GM18499 (cell line): Measurements from ENCODE around the gene SAMD11.
"Not testable (repeated sequence)": the region's sequence is repeated elsewhere in the genome, so short reads cannot be mapped to it uniquely, and the experiment has no call there.

Source experiments
- ATAC-seq: cut with Tn5 transposase; IDR thresholded peaks from one replicate; pipeline ENCODE4 v1.9.1; 2021; ENCODE audit warnings: moderate number of reproducible peaks; ENCODE audit not compliant: insufficient read depth, unreplicated experiment

SAMD11 gene, protein sequence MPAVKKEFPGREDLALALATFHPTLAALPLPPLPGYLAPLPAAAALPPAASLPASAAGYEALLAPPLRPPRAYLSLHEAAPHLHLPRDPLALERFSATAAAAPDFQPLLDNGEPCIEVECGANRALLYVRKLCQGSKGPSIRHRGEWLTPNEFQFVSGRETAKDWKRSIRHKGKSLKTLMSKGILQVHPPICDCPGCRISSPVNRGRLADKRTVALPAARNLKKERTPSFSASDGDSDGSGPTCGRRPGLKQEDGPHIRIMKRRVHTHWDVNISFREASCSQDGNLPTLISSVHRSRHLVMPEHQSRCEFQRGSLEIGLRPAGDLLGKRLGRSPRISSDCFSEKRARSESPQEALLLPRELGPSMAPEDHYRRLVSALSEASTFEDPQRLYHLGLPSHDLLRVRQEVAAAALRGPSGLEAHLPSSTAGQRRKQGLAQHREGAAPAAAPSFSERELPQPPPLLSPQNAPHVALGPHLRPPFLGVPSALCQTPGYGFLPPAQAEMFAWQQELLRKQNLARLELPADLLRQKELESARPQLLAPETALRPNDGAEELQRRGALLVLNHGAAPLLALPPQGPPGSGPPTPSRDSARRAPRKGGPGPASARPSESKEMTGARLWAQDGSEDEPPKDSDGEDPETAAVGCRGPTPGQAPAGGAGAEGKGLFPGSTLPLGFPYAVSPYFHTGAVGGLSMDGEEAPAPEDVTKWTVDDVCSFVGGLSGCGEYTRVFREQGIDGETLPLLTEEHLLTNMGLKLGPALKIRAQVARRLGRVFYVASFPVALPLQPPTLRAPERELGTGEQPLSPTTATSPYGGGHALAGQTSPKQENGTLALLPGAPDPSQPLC

DNA sequence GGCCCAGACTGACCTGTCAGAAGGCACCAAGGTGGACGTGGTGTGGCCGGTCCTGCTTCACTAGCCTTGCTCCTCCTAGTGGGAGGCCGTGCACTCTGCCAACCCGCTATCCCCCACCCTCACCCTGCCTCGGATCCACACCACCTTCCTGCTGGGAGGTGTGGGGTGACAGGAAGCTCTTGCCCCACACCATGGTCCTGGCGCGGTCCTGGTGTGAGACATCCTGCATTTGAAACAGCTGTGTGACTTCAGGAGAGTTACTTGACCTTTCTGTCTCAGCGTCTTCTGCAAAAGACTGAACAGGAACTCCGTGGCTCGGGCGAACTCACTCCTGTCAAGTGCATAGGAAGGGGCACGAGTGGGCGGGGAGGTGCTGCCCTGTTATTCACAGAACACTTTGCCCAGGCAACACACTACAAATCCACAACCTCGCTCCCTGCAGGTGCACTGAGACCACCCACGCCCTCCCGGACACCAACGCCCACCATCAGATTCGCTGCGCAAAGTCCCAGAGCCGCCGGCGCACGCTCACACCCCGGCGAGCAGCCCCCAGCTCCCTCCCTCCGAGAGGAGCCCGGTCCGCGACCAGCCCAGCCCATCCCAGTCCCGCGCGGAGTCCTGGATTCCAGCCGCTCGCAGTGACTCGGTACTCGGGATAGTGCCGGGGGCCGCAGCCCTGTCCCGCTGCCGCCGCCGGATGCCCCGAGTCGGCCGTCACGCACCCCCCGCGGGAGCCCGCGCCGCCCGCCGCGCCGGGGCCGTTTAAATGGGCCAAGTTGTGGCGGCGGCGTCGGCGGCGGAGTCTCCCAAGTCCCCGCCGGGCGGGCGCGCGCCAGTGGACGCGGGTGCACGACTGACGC lies at the start of gene SAMD11:
Gene SAMD11, plus strand, starts transcription at position 793 of the 860 bp plus-strand sequence. CDS start 509 bp downstream, outside the sequence.
- no peak for ATAC-seq

DNA sequence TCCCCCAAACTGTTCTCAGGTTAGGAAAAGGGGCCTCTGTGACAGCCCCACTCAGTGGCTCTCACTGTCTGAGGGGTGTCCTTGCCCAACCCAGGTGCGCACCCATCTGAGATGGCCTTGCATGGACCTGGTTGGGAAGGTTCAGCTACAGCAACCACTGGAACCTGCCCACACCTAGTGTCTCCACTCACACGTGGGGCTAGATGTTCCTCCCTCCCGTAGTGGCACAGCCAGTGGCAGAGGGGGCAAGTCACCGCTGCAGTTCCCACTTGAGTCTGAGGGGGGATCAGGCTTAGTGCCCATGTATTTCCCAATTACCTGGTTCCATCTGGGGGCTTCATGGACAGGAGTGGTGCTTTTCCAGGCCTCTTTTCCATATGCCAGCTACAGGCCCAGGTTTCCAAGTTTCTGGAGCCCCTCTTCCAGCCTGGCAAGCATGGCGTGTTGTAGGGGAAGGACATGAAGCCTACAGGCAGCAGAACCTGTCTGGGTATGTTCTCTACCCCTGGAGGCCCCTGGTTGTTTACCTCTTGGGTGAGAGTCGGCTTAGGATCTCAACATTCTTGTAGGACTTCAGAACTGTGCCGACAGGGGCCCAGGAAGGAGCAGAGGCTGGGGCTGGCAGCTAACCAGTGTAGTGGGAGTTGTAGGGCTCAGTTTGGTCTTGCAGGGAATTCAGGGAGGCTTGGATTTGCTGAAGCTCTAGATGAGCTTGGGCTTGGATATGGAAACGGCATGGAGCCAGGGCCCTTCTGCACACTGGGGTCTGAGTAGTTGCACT lies 47.1 kb upstream of the SAMD11 start:
- ATAC-seq, result not testable (repeated sequence)

DNA sequence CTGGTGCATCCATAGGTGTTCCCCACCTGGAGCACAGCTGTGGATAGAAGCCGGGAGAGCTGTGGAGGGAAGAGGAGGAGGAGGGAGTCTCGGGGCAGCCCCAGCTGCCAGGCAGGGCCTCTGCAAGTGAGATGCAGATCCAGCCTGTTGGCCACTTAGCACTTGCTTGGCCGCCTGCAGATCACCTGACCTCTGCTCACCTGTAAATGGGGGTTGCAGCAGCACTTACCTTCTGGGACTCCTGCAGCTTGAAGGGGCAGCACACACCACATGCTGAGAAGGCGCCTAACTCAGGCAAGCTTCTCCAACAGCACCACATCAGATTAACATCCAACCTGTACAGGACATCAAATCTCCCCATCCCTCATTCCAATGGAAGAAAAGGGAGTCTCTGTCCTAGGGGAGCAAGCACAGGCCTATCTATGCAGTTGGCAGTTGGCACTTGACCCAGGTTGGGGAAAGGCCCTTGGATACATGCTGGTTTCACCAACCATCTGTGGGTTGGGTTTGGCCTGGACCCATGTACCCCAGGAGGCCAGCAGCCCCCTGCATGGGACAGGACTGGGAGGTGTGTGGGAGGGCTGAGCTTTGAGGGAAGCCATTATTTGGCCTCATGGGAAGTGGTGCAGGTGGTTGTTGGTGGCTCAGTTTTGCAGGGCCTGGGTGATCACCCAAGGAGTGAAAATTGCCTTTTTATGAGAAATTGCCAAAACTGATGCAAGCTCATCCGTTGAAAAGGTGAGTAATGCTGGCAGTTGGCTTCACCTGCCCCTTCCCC lies 46.3 kb upstream of the SAMD11 start:
- not testable (repeated sequence) for ATAC-seq

DNA sequence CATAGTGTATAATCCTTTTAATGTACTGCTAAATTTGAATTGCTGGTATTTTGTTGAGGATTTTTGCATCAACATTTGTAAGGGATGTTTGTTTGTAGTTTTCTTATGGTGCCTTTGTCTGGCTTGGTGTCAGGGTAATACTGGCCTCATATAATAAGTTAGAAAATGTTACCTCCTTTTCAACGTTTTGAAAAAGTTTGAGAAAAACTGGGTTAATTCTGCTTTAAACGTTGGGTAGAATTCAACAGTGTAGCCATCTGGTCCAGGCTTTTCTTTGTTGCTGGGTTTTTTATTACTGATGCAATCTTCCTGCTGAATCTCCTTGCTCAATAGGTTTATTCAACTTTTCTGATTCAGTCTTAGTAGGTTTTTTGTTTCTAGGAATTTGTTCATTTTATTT lies 43.2 kb upstream of the SAMD11 start:
- ATAC-seq, result not testable (repeated sequence)

DNA sequence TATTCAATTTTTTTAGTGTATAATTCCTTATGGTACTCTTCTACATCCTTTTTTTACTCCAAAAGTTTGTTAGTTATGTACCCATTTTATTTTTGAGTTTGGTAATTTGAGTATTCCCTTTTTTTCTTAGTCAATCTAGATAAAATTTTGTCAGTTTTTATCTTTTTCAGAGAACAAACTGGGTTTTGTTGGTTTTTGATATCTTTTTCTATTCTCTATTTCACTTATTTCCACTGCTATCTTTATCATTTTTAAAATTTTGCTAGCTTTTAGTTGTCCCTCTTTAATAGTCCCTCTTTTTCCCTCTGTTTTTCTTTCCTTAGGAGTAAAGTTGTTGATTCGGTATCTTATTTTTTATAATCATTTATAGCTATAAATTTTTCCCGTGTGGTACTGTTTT lies 42.8 kb upstream of the SAMD11 start:
- not testable (repeated sequence) for ATAC-seq

DNA sequence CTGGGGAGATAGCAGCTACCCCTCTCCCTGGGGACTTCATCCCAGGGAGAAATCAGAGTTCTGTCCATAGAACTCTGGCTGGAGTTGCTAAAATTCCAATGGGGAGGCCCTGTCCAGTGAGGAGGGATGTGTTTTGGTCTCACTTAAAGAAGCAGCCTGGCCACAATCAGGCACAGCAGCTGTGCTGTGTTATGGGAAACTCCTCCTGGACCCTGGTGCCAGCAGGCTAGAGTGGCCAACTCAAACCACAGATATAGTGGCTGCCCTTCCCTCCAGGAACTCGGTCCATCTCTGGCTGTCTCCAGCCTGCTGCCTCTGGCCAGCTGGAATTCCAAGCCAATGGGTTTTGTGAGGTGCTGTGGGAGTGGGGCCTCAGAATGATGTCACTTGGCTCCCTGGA lies 37.4 kb upstream of the SAMD11 start:
- no peak for ATAC-seq

DNA sequence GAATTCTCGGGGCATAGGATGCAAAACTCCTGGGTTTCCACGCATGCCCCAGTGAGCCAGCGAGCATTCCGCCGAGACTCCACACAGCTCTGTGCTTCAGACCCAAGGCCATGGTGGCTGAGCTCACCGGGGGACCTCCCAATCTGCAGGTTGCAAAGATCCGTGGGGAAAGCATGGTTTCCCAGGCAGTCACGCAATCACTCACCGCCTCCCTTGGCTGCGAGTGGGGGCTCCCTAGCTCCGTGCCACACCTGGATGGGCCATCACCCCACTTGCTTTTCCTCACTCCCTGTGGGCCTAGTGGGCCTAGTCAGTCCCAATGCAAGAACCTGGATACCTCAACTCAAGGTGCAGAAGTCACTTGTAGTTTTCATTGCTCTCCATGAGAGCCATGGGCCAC lies 37.0 kb upstream of the SAMD11 start:
- no peak for ATAC-seq

DNA sequence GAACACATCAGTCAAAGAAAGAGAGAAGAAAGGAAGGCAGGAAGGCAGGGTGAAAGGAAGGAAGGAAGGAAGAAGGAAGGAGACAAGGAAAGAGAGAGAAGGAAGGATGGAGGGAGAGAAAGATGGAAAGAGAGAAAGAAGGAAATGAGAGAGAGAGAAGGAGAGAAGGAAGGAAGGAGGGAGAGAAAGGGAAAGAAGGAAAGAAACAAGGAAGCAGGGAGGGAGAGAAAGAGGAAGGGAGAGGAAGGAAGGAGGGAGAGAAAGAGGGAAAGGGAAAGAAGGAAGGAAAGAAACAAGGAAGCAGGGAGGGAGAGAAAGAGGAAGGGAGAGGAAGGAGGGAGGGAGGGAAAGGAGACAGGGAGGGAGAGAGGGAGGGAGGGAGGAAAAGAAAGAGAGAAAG lies 35.4 kb upstream of the SAMD11 start:
- no peak for ATAC-seq

DNA sequence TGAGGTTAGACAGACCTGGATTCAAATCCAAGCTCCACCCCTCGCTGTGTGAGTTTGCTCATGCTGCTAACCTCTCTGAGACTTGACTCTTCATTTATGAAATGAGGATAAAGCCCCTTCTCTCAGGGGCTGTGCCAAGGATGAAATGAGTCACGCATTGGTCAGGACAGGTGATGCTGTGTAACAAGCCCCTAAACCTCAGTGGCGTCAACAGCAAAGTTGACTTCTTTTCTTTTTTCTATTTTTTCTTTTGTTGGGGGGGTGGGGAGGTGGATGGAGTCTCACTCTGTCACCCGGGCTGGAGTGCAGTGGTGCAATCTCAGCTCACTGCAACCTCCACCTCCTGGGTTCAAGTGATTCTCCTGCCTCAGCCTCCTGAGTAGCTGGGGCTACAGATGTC lies 33.9 kb upstream of the SAMD11 start:
- not testable (repeated sequence) for ATAC-seq

DNA sequence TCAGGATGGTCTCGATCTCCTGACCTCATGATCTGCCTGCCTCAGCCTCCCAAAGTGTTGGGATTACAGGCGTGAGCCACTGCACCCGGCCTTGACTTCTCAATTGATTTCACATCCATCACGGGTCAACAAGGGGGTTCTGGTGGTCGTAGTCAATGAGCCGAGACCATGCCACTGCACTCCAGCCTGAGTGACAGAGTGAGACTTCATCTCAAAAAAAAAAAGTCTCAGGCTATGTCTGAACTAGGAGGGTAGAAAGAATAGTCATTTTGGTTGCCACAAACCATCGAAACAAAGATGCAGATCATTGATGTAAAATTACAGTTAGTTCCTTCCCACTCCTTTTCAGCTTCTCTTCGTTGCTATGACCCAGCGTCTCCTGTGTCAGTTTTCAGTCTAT lies 33.5 kb upstream of the SAMD11 start:
- not testable (repeated sequence) for ATAC-seq

DNA sequence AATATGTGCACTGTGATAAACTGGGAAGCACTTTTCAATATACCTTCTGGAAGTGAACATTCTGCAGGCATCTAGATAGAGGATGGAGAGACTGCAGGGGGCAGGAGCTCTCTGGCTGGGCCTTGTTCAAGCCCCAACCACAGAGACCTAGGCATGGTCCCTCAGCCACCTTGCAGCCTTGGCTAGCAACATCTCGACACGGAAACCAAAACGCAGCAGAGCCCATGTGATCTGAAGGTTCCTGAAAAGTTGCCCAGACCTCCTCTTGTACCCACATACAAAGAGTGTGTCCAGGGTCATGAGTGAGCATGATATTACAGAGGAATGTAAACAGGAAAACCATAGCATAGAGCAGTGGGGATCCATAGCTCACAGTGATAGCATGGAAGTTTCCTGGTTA lies 33.1 kb upstream of the SAMD11 start:
- ATAC-seq, result no peak

DNA sequence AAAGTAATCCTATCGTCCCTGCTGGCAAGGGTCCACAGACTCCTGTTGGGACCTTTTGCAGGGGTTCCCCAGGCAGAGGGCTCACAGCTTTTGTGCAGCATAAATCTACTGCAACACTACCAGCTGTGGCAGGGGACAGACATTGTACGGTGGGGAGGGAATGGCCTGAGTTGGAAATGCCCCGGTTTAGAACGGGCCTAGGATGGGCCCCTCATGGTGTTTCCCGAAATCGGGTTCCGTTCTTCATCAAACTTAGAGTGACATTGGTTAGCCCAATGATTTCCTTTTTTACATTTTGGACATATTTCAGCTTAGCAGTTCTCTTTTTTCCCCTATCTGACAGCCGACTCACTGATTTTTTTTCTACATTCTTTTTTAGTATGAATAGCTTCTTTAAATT lies 26.5 kb upstream of the SAMD11 start:
- ATAC-seq, result no peak

DNA sequence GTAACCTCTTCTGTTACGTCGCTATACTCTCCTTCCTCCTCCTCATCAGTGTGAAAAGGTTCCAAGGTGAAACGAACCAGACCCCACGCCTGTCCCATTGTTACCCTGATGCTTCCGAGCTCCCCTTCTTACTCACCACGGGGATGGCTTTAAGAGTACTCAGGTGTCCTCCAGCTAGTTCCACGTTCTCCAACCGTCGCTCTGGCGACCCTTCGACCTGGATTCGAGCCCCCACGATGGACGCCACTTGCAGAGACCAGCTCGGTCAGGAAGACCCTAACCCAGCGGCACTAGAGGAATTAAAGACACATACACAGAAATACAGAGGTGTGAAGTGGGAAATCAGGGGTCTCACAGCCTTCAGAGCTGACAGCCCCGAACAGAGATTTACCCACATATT lies 25.8 kb upstream of the SAMD11 start:
- ATAC-seq, result not testable (repeated sequence)

DNA sequence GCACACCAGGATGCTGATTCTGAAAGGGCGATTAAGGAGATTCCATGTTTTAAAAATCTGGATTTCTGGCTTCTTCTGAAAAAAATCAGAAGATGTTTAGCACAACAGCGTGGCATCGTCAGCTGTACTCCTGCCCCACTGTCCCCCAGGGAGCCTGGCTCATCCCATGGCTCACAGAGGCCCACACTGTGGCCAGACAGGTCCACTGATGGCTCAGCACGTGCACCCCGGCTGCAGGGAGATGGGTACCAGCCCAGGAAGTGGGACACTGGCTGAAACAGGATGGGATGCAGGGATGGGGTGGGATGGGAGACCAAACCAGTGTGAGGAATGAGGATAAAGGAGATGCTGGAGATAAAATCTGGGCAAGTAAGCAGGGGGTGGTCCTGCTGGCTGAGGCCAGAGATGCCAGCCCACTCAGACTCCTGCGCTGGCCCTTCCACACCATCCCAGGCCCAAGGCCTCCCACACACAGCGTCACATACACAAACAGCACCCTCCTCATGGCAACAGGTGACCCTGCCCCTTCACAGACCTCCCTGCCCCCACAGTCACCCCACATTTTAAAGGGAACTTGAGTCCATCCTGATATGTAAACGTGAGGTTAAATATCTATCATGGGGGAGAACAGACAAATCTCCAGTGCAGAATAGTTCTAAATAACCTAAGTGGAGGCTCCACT lies 23.9 kb upstream of the SAMD11 start:
- no peak for ATAC-seq

DNA sequence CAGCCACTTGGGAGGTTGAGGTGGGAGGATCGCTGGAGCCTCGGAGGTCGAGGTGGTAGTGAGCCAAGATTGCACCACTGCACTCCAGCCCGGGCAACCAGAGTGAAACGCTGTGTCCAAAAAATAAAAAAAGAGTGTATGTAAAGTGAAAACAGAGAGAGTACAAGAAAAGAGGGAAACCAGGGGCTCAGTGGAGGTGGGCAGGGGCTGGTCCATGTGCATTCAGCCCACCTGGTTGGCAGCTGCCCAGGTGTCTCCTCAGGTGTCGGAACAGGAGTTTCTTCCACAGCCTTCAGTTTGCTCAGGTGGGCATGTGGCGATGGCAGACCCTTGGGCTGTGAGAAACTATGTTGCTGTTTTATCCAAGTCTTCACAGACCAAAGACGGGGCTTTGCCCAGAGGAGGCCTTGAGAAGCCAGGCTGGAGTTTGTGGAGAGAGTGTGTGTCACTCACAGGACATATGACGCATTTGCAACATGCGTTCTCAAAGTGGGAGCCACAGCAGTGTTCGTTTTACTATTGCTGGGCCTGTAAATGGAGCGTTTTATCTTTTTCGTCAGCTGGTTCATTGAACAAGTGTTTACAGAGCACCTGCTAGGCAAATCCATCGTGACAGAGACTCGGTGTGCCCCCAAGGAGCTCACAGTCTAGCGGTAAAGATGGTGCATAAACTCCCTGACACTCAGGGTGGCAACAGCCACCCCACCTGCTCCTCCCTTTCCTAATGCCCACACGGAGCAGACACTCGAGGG lies 22.4 kb upstream of the SAMD11 start:
- ATAC-seq, result no peak

DNA sequence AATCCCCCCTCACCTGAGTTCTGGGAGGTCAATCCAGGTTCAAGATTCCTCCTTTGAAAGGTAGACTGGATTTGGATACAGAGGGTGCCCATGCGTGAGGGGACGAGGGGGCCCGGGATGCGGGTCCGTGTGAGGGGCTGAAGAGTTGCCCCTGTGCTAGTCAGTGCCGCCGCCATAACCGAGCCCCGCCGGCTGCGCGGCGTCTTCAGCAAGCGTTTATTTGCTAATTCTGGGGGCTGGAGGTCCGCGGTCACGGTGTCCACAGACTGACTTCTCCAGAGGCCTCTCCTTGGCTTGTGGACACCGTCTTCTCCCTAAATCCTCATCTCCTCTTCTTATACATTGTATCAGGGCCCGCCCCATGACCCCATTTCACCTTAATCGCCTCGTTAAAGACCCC lies 20.9 kb upstream of the SAMD11 start:
- ATAC-seq, result no peak

DNA sequence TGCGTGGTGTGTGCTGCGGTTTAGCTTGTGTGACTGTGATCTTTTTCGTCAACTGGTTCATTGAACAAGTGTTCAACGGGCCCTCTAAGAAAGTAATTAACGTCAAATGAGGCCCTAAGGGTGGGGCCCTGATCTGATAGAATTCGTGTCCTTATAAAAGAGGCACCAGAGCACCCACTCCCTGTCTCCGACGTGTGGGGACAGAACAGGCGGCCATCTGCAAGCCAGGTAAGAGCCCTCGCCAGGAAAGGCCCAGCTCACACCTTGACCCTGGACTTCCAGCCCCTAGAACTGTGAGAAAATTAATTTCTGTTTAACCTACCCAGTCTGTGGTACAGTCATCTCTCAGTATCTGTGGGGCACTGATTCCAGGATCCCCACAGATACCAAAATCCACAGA lies 20.4 kb upstream of the SAMD11 start:
- ATAC-seq, result no peak
